ENCODE measurements around the gene TBCCD1. TPM values are rescaled to one million over a fixed set of nuclear protein-coding genes. Genes with fewer than 3 reads are reported as not detected.

Gene TBCCD1
- total RNA-seq, 1 donor from 2014 or later: 19.5 TPM

DNA sequence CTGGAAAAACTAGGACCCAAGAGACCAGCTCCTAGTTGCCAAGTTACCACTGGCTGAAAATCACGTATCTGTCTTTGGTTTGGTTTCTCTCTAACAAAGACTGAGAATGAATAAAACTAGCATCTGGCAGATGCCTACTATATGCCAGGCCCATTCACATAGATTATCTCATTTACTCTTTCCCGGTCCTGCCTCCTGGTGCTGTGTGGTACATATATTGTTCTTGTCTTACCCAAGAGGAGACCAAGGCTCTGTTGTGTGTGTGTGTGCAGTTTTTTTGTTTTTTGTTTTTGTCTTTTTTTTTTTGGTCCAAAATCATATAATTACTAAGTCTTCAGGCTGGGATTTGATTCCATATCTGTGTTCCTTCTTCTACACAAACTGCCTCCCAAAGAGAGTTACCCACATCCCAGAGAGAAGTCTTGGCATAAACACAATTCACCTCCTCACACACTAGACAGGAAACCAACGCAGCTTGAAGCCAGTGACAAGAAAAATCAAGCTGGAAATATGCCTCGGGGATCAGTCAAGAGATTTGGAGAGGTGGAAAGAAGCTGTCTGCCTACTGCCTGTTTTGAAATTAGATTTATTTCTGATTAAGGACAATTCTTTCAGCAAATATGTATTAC, 46.6 kb upstream of the TBCCD1 start:
- Mint-ChIP-seq H3K36me3 (ENCODE audit: low read depth, unreplicated experiment) (no peaks in the 10 kb centered on the region), H3K4me3 (ENCODE audit: unreplicated experiment) (no peak overlapping the region), H3K4me1 (ENCODE audit: unreplicated experiment) (peaks cover 9% of the 10 kb centered on the region), H3K27me3 (ENCODE audit: unreplicated experiment) (peaks cover 4% of the 10 kb centered on the region), H3K9me3 (ENCODE audit: unreplicated experiment) (no peaks in the 10 kb centered on the region), H3K27ac (ENCODE audit: unreplicated experiment) (no peak overlapping the region)
- TF ChIP-seq, protein P1, sequence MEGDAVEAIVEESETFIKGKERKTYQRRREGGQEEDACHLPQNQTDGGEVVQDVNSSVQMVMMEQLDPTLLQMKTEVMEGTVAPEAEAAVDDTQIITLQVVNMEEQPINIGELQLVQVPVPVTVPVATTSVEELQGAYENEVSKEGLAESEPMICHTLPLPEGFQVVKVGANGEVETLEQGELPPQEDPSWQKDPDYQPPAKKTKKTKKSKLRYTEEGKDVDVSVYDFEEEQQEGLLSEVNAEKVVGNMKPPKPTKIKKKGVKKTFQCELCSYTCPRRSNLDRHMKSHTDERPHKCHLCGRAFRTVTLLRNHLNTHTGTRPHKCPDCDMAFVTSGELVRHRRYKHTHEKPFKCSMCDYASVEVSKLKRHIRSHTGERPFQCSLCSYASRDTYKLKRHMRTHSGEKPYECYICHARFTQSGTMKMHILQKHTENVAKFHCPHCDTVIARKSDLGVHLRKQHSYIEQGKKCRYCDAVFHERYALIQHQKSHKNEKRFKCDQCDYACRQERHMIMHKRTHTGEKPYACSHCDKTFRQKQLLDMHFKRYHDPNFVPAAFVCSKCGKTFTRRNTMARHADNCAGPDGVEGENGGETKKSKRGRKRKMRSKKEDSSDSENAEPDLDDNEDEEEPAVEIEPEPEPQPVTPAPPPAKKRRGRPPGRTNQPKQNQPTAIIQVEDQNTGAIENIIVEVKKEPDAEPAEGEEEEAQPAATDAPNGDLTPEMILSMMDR (IDR thresholded peaks at IDR 0.05; ENCODE audit: unreplicated experiment): no peak
- DNase-seq (ENCODE audit: low spot score): no peak

DNA sequence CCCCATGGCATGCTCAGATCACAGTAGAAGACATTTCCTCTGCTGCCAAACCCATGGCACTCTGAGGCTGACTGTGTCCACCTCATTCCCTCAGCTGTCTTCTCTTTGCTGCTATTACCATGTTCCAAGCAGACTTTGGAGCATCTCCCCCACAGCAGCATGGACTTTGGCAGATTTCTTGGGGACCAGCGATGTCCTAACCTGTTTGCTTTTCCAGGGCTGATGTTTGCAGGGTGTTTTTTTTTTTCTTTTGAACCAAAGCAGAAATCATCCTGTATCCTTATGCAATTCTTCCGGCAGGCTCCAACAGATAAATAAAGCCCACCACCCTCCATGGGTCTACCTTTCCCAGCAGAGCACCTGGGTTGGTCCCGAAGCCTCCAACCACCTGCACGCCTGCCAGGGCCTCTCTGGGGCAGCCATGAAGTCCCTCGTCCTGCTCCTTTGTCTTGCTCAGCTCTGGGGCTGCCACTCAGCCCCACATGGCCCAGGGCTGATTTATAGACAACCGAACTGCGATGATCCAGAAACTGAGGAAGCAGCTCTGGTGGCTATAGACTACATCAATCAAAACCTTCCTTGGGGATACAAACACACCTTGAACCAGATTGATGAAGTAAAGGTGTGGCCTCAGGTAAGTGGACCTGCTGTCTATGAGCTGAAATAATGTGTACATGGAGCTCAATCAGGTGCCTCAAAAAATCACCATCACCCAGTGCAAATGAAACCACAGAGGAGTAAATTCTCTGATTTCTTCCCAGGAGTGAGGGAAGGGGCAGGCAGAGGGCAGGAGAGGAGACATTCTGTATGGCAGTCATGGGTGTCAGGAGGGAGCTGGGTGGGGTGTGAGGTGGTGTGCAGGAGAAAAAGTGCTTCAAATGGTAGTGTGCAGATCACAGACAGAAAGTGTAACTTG, 45.8 kb upstream of the TBCCD1 start, which contains the start of gene AHSG:
Gene AHSG, plus strand, starts transcription at position 340 of the 916 bp plus-strand sequence. Its CDS starts 82 bp downstream, at position 422.
- TF ChIP-seq, protein P1 (IDR thresholded peaks at IDR 0.05; ENCODE audit: unreplicated experiment): no peak
- Mint-ChIP-seq H3K27ac (ENCODE audit: unreplicated experiment) (no peak within 1 kb of the TSS), H3K36me3 (ENCODE audit: low read depth, unreplicated experiment) (no peaks in the 10 kb centered on the region), H3K4me3 (ENCODE audit: unreplicated experiment) (no peak within 1 kb of the TSS), H3K27me3 (ENCODE audit: unreplicated experiment) (peaks cover 4% of the 10 kb centered on the region), H3K9me3 (ENCODE audit: unreplicated experiment) (no peaks in the 10 kb centered on the region), H3K4me1 (ENCODE audit: unreplicated experiment) (peaks cover 9% of the 10 kb centered on the region)
- no peak for DNase-seq (ENCODE audit: low spot score)

DNA sequence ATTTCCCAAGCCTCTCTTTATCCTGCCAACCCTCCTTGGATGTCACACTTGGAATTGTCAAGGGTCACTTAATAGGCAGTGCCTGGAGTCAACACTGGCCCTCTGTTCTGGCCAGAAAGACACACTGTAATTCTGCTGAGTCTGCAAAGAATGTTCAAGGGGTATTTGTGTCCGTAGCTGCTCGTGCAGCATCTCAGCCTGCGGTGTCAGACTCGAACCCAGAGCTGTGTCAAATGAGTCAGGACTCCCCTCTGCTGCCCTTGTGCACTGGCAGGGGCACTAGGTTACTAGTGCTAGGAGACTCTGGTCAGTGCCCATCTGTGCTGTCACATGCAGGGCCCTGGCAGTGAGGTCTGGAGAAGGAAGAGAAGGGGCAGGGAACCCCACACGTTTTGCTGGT, 44.9 kb upstream of the TBCCD1 start:
- DNase-seq (ENCODE audit: low spot score): no peak
- TF ChIP-seq, protein P1 (IDR thresholded peaks at IDR 0.05; ENCODE audit: unreplicated experiment): no peak
- no peak overlapping the region for H3K27ac Mint-ChIP-seq (ENCODE audit: unreplicated experiment)
- peaks cover 4% of the 10 kb centered on the region for H3K27me3 Mint-ChIP-seq (ENCODE audit: unreplicated experiment)
- H3K4me3 Mint-ChIP-seq (ENCODE audit: unreplicated experiment): no peak overlapping the region
- H3K9me3 Mint-ChIP-seq (ENCODE audit: unreplicated experiment): no peaks in the 10 kb centered on the region
- peaks cover 7% of the 10 kb centered on the region for H3K4me1 Mint-ChIP-seq (ENCODE audit: unreplicated experiment)
- H3K36me3 Mint-ChIP-seq (ENCODE audit: low read depth, unreplicated experiment): no peaks in the 10 kb centered on the region

DNA sequence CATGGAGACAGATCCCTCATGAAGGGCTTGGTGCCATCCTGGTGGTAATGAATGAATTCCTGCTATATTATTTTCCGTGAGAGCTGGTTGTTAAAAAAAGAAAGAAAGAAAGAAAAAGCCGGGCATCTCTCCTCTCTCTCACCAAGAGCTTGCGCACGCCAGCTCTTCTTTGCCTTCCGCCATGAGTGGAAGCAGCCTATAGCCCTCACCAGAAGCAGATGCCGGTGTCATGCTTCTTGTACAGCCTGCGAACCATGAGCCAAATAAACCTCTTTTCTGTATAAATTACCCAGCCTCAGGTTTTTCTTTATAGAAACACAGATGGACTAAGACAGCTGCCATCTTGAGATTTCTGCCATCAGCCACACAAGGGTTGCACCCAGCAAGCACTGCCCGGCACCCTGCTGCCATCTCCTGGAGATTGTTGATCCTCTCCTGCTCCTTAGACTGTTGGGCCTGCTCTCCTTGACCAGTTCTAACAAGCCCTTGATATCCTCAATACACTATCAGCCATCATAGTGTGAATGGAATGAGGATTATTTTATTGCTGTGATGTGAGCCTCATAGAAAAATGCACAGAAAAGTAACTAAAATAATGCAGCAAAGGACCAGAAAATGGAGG, 42.2 kb upstream of the TBCCD1 start:
- H3K4me3 Mint-ChIP-seq (ENCODE audit: unreplicated experiment): no peak overlapping the region
- TF ChIP-seq, protein P1 (IDR thresholded peaks at IDR 0.05; ENCODE audit: unreplicated experiment): no peak
- DNase-seq (ENCODE audit: low spot score): no peak
- H3K27me3 Mint-ChIP-seq (ENCODE audit: unreplicated experiment): peaks cover 4% of the 10 kb centered on the region
- H3K9me3 Mint-ChIP-seq (ENCODE audit: unreplicated experiment): no peaks in the 10 kb centered on the region
- no peak overlapping the region for H3K27ac Mint-ChIP-seq (ENCODE audit: unreplicated experiment)
- H3K4me1 Mint-ChIP-seq (ENCODE audit: unreplicated experiment): peaks cover 1% of the 10 kb centered on the region
- H3K36me3 Mint-ChIP-seq (ENCODE audit: low read depth, unreplicated experiment): no peaks in the 10 kb centered on the region

Data from endothelial cell (in vitro differentiated cells).